Measurements from ENCODE around the gene CCDC127.
"Not testable (repeated sequence)": the region's sequence is repeated elsewhere in the genome, so short reads cannot be mapped to it uniquely, and the experiment has no call there.

The CCDC127 gene

DNA sequence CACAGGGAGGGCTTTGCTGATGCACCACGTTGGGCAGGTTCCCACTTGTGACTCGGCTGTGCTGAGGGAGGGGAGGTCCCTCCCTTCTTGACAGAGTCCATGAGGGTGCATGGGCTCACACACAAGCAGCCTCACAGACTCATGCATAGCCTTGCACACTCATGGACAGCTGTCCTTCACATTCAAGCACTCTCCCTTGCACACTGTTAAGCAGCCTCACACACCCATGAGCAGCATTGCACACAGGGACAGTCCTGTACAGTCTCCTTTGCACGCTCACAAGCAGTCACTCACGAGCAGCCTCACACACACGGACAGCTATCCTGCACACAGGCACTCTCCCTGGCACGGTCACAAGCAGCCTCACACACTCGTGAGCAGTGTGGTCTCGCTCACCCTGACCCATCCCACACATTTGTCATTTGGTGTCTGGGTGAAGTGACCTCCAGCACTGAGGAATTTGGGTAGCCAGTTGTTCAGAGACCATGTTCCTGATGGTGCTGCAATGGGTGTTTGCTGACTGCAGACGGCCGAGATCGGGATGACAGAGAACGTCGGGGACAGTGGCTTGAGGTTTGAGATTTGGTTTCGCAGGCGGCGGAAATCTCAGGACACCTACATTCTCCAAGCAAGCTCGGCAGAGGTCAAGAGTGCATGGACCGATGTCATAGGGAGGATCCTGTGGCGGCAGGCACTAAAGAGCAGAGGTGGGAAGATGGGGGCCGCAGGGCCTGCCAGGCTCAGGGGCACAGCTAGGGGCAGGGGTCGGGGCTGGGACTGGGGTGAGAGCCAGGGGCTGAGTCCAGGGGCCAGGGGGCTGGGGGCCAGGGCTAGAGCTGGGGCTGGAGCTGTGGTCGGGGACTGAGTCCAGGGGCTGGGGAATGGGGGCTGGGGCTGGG, 44.3 kb downstream of the CCDC127 start:
- no peak for DNase-seq (ENCODE audit: low read depth in 2 of 2)

- no peak for DNase-seq (ENCODE audit: low read depth in 2 of 2)
These were observed 45.1 kb downstream of the CCDC127 start for GRCh38 chr5:172841-173251.

- no peak for DNase-seq (ENCODE audit: low read depth in 2 of 2)
These were observed 45.5 kb downstream of the CCDC127 start for GRCh38 chr5:172421-172820.

DNA sequence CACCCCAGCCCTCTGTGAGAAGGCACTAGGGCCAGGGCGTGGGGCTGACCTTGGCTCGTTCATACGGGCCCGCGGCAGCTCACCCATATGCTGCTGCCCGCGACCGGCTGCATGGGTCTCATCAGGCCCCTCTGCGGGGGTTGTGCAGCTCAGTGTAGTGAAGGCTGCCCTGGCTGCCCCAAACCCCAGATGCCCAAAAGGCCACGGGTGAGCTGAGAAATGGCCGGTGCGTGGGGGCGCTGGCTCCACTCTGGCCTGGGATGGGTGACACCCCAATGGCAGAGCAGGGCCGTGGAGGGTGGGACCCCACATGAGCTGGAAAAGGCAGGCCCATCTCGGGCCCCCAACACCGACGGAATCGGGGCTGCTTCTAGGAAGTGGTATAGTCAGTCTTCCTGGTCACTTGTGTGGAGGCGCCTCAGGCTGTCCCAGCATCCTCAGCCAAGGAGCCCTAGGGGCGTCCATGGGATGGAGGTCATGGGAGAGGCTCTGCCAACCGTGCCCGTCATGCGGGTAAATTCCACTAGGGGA, 46.1 kb downstream of the CCDC127 start:
- no peak for DNase-seq (ENCODE audit: low read depth in 2 of 2)

- DNase-seq (ENCODE audit: low read depth in 2 of 2) = no peak
These were observed 46.8 kb downstream of the CCDC127 start for GRCh38 chr5:170971-171800.

DNA sequence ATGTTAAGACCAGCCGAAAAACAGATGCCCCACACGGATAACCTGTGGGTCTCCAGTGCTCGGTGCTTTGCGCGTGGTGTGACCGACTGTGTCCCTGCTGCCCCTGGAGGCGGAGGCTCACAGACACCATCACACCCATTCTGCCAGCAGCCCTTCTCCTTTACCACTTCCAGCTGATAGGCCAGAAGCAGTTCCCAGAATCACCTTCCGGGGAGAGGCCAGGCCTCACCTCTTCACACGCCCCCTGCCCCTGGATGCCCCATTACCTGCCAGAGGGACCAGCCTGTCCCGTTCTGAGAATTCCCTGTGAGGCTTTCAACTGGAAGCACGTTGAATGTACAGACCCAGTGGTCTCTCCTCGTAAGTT, 48.2 kb downstream of the CCDC127 start:
- DNase-seq (ENCODE audit: low read depth in 2 of 2) = no peak

GRCh38 chr5:169071-169727, 48.8 kb downstream of the CCDC127 start:
- no peak for DNase-seq (ENCODE audit: low read depth in 2 of 2)

GRCh38 chr5:167982-168660, 49.8 kb downstream of the CCDC127 start:
- DNase-seq (ENCODE audit: low read depth in 2 of 2) = peak; percentile 80 to 86

- no peak for DNase-seq (ENCODE audit: low read depth in 2 of 2)
These were observed 50.4 kb downstream of the CCDC127 start for GRCh38 chr5:167511-167910.

GRCh38 chr5:166441-167372, 51.2 kb downstream of the CCDC127 start:
- DNase-seq (ENCODE audit: low read depth in 2 of 2) = no peak

GRCh38 chr5:164783-165182, 53.2 kb downstream of the CCDC127 start:
- DNase-seq (ENCODE audit: low read depth in 2 of 2) = not testable (repeated sequence)

DNA sequence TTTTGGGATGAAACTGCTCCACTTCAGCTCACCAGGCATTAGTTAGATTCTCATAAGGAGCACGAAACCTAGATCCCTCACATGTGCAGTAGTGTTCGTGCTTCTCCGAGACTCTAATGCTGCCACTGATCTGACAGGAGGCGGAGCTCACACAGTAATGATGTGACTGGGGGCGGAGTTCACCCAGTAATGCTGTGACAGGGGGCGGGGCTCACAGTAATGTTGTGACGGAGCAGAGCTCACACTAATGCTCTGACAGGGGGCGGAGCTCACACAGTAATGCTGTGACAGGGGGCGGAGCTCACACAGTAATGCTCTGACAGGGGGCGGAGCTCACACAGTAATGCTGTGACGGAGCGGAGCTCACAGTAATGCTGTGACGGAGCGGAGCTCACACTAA, 53.7 kb downstream of the CCDC127 start:
- no peak for DNase-seq (ENCODE audit: low read depth in 2 of 2)

GRCh38 chr5:163841-164240, 54.1 kb downstream of the CCDC127 start:
- DNase-seq (ENCODE audit: low read depth in 2 of 2) = no peak

GRCh38 chr5:163338-163620, 54.7 kb downstream of the CCDC127 start:
- no peak for DNase-seq (ENCODE audit: low read depth in 2 of 2)

DNA sequence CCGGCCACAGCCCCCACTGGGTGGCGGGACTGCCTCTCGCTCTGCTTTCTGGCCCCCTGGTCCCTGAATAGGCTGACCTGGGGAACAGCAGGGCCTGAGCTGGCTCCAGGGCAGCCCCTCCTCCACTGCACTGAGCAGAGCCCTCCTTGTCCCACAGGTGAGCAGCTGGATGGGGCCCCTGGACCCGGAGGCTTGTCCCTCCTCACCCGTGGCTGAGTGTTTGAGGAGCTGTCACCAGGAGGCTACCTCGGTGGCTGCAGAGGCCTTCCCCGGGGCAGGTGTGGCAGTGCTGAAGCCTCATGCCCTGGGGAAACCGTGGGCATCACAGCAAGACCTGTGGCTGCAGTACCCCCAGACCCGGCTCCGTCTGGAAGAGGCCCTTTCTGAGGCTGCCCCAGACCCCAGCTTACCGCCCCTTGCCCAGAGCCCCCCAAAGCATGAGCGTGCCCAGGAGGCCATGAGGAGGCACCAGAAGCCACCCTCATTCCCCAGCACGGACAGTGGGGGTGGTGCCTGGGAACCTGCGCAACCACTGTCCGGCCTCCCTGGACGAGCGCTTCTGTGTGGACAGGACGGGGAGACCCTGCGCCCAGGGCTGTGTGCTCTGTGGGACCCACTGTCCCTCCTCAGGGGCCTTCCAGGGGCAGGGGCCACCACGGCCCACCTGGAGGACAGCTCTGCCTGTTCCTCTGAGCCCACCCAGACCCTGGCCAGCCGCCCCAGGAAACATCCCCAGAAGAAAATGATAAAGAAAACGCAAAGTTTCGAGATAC, 55.2 kb downstream of the CCDC127 start:
- no peak for DNase-seq (ENCODE audit: low read depth in 2 of 2)

DNA sequence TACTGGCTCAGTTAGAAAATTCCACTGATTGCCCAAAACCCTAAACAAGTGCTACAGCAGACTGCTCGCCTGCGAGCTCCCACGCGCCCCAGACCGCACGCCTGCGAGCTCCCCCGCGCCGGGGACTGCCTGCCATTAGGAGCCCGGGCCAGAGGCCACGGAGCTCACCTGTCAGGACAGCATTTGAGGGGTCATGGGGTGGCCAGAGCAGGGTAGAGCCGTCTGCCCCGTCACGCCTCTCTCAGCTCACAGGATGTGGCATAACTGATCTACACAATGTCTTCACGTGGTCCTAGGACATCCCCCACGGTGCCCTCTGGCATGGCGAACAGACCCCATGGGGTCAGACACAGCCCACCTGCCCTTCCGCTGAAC, 55.8 kb downstream of the CCDC127 start:
- DNase-seq (ENCODE audit: low read depth in 2 of 2) = no peak

GRCh38 chr5:161803-162110, 56.2 kb downstream of the CCDC127 start:
- no peak for DNase-seq (ENCODE audit: low read depth in 2 of 2)

GRCh38 chr5:160921-161802, 56.8 kb downstream of the CCDC127 start:
- no peak for DNase-seq (ENCODE audit: low read depth in 2 of 2)

GRCh38 chr5:160173-160510, 57.8 kb downstream of the CCDC127 start:
- no peak for DNase-seq (ENCODE audit: low read depth in 2 of 2)

Measured in fibroblast of skin of left biceps (primary cell).